Measurements from ENCODE around the gene FAM124B. TPM values are rescaled to one million over a fixed set of nuclear protein-coding genes. Genes with fewer than 3 reads are reported as not detected.

The FAM124B gene
- total RNA-seq, 1 donor from 2014 or later, result 1.1 TPM

DNA sequence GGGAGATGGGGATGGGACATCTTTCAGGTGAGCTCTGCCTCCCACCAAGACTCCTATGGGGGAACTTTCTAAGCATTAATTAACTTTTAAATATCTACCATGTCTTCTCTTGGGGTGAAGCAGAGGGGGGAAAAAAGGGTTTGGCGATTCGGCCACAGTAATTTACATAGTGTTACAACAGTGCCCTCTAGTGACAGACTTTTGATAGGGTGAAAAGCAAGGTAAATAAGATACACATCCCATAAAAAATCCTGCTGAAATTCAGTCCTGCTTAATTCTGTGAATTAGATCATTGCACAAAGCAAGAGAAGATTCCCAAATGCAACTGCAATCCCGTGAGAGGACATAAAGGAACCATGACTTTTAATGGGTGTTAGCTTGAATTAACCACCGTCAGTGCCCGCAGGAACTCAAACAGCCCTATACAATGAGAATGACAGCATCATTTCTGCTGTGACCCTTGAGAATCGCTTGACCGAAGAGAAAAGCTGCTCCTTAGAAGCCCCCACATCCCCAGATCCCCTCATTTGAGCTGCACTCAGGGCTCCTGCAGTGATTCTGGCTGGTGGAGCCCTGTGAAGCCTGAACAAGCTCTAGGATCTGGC, 32.8 kb downstream of the FAM124B start:
- Histone ChIP-seq H3K27me3 (ENCODE audit: low read depth) (no peaks in the 10 kb centered on the region), H3K4me3 (no peak overlapping the region), H3K9me3 (replicated peaks) (no peaks in the 10 kb centered on the region), H3K4me1 (no peaks in the 10 kb centered on the region), H3K27ac (replicated peaks) (no peak overlapping the region), H3K36me3 (no peaks in the 10 kb centered on the region)
- DNase-seq, result no peak
- TF ChIP-seq, protein P1, sequence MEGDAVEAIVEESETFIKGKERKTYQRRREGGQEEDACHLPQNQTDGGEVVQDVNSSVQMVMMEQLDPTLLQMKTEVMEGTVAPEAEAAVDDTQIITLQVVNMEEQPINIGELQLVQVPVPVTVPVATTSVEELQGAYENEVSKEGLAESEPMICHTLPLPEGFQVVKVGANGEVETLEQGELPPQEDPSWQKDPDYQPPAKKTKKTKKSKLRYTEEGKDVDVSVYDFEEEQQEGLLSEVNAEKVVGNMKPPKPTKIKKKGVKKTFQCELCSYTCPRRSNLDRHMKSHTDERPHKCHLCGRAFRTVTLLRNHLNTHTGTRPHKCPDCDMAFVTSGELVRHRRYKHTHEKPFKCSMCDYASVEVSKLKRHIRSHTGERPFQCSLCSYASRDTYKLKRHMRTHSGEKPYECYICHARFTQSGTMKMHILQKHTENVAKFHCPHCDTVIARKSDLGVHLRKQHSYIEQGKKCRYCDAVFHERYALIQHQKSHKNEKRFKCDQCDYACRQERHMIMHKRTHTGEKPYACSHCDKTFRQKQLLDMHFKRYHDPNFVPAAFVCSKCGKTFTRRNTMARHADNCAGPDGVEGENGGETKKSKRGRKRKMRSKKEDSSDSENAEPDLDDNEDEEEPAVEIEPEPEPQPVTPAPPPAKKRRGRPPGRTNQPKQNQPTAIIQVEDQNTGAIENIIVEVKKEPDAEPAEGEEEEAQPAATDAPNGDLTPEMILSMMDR (IDR thresholded peaks at IDR 0.05; ENCODE audit: borderline replicate concordance), result peak; percentile 73
- intact Hi-C loops (cut with micrococcal nuclease), result no loop called here

DNA sequence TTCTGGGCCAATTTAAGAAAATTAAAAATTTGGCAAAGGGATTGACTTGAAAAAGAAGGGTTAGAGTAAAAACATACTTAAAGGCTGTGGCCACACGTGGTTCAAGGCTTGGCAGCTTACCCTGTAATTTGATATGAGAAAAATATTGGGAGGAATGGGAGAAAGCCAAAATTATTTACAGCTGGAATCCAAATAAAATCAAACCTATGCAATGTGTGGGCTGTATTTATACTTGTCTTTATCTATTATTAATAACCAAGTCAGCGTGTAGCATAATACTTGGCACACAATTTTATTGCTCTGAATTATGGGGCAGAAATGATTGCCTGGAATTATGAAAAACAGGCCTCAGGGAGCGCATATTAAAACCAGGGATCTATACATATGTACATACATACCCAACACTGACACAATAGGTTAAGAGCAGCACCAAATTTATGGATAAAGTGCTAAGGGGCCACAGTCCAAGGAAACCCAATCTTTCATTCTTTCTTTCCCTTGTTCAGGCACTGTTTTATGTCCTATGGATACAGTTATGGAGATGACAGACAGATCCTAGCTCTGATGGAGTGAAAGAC, 35.6 kb downstream of the FAM124B start:
- no peaks in the 10 kb centered on the region for H3K27me3 ChIP-seq (ENCODE audit: low read depth)
- no peak overlapping the region for H3K27ac ChIP-seq (replicated peaks)
- no peaks in the 10 kb centered on the region for H3K9me3 ChIP-seq (replicated peaks)
- no peaks in the 10 kb centered on the region for H3K4me1 ChIP-seq
- H3K4me3 ChIP-seq, result no peak overlapping the region
- intact Hi-C loops (cut with micrococcal nuclease), result no loop called here
- H3K36me3 ChIP-seq, result no peaks in the 10 kb centered on the region
- no peak for DNase-seq
- TF ChIP-seq, protein P1 (IDR thresholded peaks at IDR 0.05; ENCODE audit: borderline replicate concordance), result no peak

DNA sequence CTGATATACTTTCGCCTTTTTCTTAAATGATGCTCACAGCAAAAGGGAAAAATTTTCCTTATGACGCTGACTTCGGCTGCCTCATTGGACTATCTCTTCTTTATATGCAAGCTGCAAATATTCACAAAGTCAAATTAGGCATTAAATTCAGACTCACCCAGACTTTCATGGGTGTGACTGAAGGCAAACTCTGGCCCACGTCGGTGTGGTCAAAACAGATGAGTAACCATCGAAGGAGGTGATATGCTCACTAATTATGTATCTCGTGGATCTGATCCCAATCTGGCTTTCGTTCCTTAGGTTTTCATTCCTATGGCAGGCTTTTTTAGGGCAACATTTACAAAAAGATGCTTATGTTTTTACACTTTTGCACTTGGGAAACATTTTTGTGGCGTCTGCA, 36.6 kb downstream of the FAM124B start:
- TF ChIP-seq, protein P1 (IDR thresholded peaks at IDR 0.05; ENCODE audit: borderline replicate concordance), result no peak
- H3K27ac ChIP-seq (replicated peaks), result no peak overlapping the region
- DNase-seq, result no peak

DNA sequence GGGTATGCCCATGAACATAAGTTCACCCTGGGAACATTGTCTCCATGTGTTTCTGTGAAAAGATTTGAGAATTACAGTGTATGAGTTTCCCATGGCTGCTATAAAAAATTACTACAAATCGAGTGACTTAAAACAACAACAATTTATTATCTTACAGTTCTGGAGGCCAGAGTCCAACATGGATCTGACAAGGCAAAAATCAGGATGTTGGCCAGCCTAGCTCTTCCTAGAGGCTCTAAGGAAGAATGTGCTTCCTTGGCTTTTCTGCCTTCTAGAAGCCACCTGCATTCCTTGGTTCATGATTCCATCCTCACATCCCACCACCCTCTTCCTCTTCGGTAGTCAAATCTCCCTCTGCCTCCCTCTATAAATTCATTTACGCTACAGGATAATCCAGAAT, 38.6 kb downstream of the FAM124B start:
- no peak for DNase-seq
- intact Hi-C loops (cut with micrococcal nuclease), result no loop called here
- Histone ChIP-seq H3K36me3 (no peaks in the 10 kb centered on the region), H3K4me1 (no peaks in the 10 kb centered on the region), H3K9me3 (replicated peaks) (no peaks in the 10 kb centered on the region), H3K27me3 (ENCODE audit: low read depth) (no peaks in the 10 kb centered on the region), H3K27ac (replicated peaks) (no peak overlapping the region), H3K4me3 (no peak overlapping the region)
- TF ChIP-seq, protein P1 (IDR thresholded peaks at IDR 0.05; ENCODE audit: borderline replicate concordance), result no peak

More for the DNA sequence above, 36.6 kb downstream of the FAM124B start:
- Histone ChIP-seq H3K4me3 (no peak overlapping the region), H3K4me1 (no peaks in the 10 kb centered on the region), H3K9me3 (replicated peaks) (no peaks in the 10 kb centered on the region), H3K36me3 (no peaks in the 10 kb centered on the region), H3K27me3 (ENCODE audit: low read depth) (no peaks in the 10 kb centered on the region)
- intact Hi-C loops (cut with micrococcal nuclease), result no loop called here

DNA sequence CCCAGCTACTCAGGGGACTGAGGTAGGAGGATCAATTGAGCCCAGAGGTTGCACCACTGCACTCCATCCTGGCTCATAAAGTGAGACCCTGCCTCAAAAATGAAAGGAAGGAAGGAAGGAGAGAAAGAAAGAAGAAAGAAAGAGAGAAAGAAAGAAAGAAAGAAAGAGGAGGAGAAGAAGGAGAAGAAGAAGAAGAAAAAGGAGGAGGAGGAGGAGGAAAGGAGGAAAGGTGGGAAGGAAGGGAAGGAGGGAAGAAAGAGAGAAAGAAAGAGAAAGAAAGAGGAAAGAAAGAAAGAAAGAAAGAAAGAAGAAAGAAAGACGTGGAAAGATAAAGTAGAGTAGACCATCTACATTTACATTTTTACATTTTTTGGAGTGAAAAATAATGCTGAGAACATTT, 39.8 kb downstream of the FAM124B start:
- intact Hi-C loops (cut with micrococcal nuclease), result no loop called here

More for the DNA sequence above, 39.8 kb downstream of the FAM124B start:
- Histone ChIP-seq H3K27me3 (ENCODE audit: low read depth) (no peaks in the 10 kb centered on the region), H3K4me1 (no peaks in the 10 kb centered on the region), H3K27ac (replicated peaks) (no peak overlapping the region), H3K9me3 (replicated peaks) (no peaks in the 10 kb centered on the region), H3K4me3 (no peak overlapping the region), H3K36me3 (no peaks in the 10 kb centered on the region)
- DNase-seq, result no peak
- TF ChIP-seq, protein P1 (IDR thresholded peaks at IDR 0.05; ENCODE audit: borderline replicate concordance), result no peak
